Mucosa of descending colon (tissue), 3 donors: ENCODE data around the gene FSTL3. TPM values are rescaled to one million over a fixed set of nuclear protein-coding genes. Genes with fewer than 3 reads are reported as not detected.
"Not testable (repeated sequence)": the region's sequence is repeated elsewhere in the genome, so short reads cannot be mapped to it uniquely, and the experiment has no call there.

Source experiments
- ATAC-seq: fragments of 200-7000 bp; cut with Tn5 transposase; one replicate; pipeline ENCODE4 v1.9.1; 2020; ENCODE audit warnings: mild to moderate bottlenecking, moderate library complexity
- DNase-seq, 3 donors: peaks; one replicate each; pipeline ENCODE4 v3.0.0-alpha.2; 2020
- H3K36me3 ChIP-seq: fragments of 200-600 bp; one replicate; pipeline ENCODE4 v1.8.0; 2021; ENCODE audit warnings: low read depth, mild to moderate bottlenecking
- H3K4me1 ChIP-seq: fragments of 200-600 bp; one replicate; pipeline ENCODE4 v1.8.0; 2021; ENCODE audit warnings: low read depth, mild to moderate bottlenecking
- H3K4me3 ChIP-seq: fragments of 200-600 bp; one replicate; pipeline ENCODE4 v1.8.0; 2021; ENCODE audit warnings: mild to moderate bottlenecking
- H3K9me3 ChIP-seq: fragments of 200-600 bp; one replicate; pipeline ENCODE4 v1.8.0; 2021; ENCODE audit warnings: mild to moderate bottlenecking
- intact Hi-C, 2 donors: fragments of 100-400 bp; cut with DNase I in 1 of 2; cut with micrococcal nuclease in 1 of 2; formaldehyde crosslinking; loops; one replicate each; pipeline versions ENCODE4 v1.11.0 to v1.11.1; 2022; cut with DNase I, micrococcal nuclease
- total RNA-seq, 3 donors: library from RNA; stranded (reverse); fragmentation: NEBNext Ultra II Directional in 2 of 3; extraction: Animal tissue kit (Norgen Biotek cat#: 25700) in 2 of 3; gene quantifications; one replicate each; pipeline versions ENCODE4 v1.2.1 to v1.2.4, GENCODE V29; 2021 to 2023
- TF ChIP-seq, protein P1 (sequence below): fragments of 200-600 bp; IDR thresholded peaks from one replicate; pipeline ENCODE4 v1.8.0; 2022; ENCODE audit warnings: antibody characterized with exemption, mild to moderate bottlenecking
- donor health status: DM: no; HTN: no; CAD: no; lungs with moderate emphysema.
- donor health status: DM: no; HTN: no; CAD: no.
- donor health status: DM: no; HTN: yes; CAD: no.

Gene FSTL3
- total RNA-seq, 3 donors from 2014 or later = 2.6 to 25.0 (median 12.8) TPM

DNA sequence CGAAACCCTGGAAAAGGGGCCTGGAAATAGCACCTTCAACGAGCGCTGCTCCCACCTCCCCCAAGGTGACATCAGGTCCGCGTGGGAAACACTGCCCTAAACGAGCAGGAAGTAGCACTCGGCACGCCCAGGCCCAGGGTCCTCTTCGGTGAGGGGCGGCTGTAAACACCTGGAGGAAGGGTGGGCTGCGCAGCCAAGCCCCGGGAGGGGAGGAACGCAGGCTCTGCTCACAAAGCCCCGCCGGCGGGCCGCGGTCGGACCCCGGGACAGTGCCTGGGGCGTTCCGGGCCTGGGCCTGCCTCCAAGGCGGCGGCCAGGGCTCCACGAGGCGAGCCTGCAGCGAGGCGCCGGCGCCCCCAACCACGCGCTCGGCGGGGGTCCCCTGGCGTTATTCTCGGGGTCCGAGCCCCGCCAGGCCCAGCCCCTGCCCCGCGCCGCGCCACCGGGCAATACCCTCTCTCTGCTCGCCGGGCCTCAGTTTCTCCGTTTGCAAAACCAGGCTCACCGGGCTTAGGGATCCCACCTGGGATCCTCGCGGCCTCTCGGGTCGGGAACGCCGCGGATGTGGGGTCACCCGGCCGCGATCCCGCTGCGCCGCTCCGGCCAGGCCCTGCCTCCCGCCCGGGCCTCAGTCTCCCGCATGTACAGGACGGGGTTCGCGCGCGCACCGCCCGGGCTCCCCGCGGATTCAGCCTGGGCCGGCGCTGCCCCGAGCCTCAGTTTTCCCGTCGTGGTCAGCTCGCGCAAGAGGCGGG lies 13.8 kb upstream of the FSTL3 start:
- TF ChIP-seq, protein P1, sequence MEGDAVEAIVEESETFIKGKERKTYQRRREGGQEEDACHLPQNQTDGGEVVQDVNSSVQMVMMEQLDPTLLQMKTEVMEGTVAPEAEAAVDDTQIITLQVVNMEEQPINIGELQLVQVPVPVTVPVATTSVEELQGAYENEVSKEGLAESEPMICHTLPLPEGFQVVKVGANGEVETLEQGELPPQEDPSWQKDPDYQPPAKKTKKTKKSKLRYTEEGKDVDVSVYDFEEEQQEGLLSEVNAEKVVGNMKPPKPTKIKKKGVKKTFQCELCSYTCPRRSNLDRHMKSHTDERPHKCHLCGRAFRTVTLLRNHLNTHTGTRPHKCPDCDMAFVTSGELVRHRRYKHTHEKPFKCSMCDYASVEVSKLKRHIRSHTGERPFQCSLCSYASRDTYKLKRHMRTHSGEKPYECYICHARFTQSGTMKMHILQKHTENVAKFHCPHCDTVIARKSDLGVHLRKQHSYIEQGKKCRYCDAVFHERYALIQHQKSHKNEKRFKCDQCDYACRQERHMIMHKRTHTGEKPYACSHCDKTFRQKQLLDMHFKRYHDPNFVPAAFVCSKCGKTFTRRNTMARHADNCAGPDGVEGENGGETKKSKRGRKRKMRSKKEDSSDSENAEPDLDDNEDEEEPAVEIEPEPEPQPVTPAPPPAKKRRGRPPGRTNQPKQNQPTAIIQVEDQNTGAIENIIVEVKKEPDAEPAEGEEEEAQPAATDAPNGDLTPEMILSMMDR = no peak
- H3K36me3 ChIP-seq = no peaks in the 10 kb centered on the region
- H3K4me1 ChIP-seq = peaks cover 45% of the 10 kb centered on the region
- DNase-seq (peak; percentile 78 to 91 (median 84)), ATAC-seq (peak; percentile 56)
- intact Hi-C loops = no loop called here
- peak overlapping the region; percentile 100 for H3K4me3 ChIP-seq
- H3K9me3 ChIP-seq = no peaks in the 10 kb centered on the region

DNA sequence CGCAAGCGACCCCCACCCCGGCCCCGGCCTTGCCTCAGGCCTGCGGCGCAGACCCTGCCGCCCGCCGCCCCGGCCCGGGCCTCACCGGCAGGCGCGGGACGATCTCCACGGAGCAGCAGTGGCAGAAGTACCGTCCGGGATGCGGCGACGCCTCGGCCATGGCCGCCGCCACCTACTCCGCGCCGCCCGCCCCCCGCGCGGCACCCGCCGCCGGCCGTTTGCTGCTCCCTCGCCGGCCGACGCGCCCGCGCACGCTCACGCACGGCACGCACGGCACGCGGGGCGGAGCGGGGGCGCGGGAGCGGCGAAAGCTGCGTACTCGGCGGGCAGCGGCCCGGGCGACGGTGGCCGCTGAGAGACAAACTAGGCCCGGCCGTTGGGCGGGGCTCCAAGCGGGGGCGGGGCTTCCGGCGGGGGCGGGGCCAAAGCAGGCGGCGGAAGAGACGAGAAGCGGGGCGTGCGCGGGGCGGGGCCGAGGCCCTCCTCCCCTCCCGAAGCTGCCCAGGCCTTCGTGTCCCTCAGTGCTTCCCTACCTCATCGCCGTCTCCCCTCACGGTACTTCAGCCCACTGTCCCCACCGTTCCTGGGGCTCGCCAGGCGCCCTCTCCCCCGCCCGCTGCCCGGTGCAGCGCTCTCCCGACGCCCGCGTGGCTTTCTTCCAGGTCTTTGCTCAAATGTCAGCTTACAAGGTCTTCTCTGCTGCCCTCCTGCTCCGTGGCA lies 13.1 kb upstream of the FSTL3 start, which contains the start of gene RNF126:
TSS of gene RNF126 (minus strand) at position 253 of the 720 bp plus-strand sequence. CDS start at position 160, 93 bp downstream.
- Histone ChIP-seq H3K9me3 (no peaks in the 10 kb centered on the region), H3K36me3 (no peaks in the 10 kb centered on the region), H3K4me3 (peak within 1 kb of the TSS; percentile 100), H3K4me1 (peaks cover 39% of the 10 kb centered on the region)
- intact Hi-C loops = no loop called here
- DNase-seq (peak; percentile 95 to 98 (median 96)), ATAC-seq (peak; percentile 81)
- TF ChIP-seq, protein P1 = no peak

DNA sequence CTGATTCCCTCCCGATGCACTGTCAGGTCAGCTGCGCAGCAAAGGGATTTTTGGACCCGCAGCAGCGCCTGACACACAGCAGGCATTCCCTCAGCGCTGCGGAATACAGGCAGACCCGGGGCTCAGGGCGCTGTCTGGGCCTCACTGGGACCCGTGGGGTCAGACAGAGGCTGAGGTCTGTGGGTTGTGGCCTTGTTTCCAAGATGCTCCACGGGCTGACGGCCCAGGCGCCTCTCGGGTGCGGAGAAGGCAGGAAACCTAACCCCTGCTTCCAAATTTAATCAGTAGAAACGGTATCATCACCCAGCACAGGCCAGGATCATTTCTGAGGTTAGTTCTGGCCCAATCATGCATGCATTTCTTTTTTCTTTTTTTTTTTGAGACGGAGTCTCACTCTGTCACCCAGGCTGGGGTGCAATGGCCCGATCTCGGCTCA lies 12.5 kb upstream of the FSTL3 start:
- no peak for DNase-seq
- Histone ChIP-seq H3K4me1 (peaks cover 35% of the 10 kb centered on the region), H3K4me3 (no peak overlapping the region), H3K36me3 (no peaks in the 10 kb centered on the region), H3K9me3 (no peaks in the 10 kb centered on the region)
- intact Hi-C loops = no loop called here
- no peak for ATAC-seq
- TF ChIP-seq, protein P1 = no peak

DNA sequence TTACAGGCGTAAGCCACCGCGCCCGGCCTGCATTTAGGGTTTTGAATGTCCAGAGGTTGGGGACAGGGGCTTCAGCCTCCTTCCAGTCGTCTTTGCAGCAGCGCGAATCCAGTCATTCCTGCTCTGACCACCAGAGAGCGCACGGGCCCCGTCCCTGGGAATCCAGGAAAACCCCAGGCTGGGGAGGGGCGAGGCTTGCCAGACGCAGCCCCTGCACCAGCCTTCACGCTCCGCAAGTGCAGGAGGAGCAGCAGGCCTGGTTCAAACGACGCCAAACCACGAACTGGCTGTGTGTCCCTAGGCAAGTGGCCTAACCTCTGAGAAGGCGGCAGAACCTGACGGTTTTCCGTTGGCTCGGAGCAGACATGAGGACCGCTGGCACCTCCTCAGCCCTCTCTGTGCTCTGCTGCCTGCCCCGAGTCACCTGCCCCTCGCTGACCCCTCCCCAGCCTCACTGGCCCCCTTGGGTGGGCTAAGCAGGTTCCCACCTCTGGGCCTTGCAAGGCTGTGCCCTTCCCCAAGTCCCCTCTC lies 11.2 kb upstream of the FSTL3 start:
- Histone ChIP-seq H3K36me3 (no peaks in the 10 kb centered on the region), H3K4me1 (peaks cover 22% of the 10 kb centered on the region), H3K9me3 (no peaks in the 10 kb centered on the region), H3K4me3 (no peak overlapping the region)
- DNase-seq (peak; percentile 82 to 89 (median 88)), ATAC-seq (peak; percentile 19)
- intact Hi-C loops = loop anchor here (5.0 kb wide), 1 partner anchor 67 kb away; no protein-coding TSS in a partner anchor
- TF ChIP-seq, protein P1 = peak; percentile 90

DNA sequence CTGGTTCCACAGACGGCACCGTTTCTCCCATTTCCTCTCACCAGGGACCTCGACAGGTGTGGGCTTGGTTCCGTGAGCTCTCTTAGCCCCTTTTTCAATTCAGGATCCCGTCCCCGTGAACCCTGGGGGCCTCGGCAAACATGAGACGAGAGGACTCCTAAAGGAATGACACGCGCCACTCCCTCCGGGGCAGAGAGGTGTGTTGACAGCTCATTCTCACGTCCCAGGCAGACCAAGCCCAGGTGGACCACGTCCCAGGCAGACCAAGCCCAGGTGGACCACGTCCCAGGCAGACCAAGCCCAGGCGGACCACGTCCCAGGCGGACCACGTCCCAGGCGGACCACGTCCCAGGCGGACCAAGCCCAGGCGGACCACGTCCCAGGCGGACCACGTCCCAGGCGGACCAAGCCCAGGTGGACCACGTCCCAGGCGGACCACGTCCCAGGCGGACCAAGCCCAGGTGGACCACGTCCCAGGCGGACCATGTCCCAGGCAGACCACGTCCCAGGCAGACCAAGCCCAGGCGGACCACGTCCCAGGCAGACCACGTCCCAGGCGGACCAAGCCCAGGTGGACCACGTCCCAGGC lies 9.1 kb upstream of the FSTL3 start:
- H3K36me3 ChIP-seq, DNase-seq, H3K9me3 ChIP-seq, H3K4me3 ChIP-seq, ATAC-seq: not testable (repeated sequence)
- peaks cover 12% of the 10 kb centered on the region for H3K4me1 ChIP-seq
- intact Hi-C loops = loop anchor here (5.0 kb wide), 1 partner anchor 65 kb away; no protein-coding TSS in a partner anchor

DNA sequence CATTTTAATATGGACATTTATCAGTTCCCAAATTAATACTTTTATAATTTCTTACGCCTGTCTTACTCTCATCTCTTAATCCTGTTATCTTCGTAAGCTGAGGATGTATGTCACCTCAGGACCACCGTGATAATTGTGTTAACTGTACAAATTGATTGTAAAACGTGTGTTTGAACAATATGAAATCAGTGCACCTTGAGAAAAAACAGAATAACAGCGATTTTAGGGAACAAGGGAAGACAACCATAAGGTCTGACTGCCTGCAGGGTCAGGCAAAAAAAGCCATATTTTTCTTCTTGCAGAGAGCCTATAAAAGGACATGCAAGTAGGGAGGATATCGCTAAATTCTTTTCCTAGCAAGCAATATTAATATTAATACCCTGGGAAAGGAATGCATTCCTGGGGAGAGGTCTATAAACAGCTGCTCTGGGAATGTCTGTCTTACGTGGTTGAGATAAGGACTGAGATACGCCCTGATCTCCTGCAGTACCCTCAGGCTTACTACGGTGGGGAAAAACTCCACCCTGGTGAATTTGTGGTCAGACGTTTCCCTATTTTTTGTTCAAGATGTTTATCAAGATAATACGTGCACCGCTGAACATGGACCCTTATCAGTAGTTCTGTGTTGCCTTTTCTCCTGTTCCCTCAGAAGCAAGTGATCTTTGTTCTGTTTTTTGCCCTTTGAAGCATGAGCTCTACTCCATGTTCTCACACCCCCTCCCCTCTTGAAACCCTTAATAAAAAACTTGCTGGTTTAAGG lies 7.3 kb upstream of the FSTL3 start:
- DNase-seq, H3K4me1 ChIP-seq, H3K4me3 ChIP-seq, H3K36me3 ChIP-seq, ATAC-seq, H3K9me3 ChIP-seq: not testable (repeated sequence)
- intact Hi-C loops = loop anchor here (5.0 kb wide), 1 partner anchor 63 kb away; no protein-coding TSS in a partner anchor
